TTC549 (cell line): ENCODE results near the gene STAM.
"Not testable (repeated sequence)": the region's sequence is repeated elsewhere in the genome, so short reads cannot be mapped to it uniquely, and the experiment has no call there.

Experiments
- FAIRE-seq: peaks from 2 replicates; lab custom pipeline; 2012; peaks lifted over from hg19 to GRCh38; lab: Jason Lieb, UNC

The STAM gene

DNA sequence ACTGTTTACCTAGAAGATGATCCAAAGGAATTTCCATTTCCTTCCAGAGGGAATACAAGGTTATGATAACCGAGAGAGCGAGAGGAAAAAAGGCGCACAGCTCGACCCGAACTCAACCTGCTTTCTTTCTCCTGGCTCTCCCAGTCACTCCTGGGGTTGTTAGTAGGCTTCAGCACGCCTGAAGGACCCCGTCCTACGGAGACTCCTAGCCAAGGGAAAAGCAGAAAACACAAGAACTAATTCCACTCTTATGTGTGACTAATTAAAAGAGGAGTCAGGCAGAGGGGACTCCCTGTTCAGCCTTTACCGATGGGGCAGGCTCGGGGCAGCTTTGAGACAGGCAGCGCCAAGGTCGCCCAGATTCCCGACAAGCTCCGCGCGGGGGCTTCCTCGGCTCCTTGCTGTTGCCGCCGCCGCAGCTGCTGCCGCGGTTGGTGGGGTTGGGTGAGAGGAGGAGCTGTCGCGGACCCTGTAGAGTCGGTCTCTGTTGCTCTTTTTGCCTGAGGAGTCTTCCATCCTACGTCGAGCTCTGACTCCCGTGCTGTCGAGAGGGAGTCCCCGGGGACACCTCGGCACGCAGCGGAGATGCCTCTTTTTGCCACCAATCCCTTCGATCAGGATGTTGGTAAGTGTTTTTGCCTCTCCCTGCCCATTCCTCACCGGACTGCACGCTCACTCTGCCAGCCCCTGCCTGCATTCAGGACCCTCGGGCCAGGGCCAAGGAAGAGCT is at the start of gene STAM:
Gene STAM (plus strand): TSS at position 397 of the 730 bp plus-strand sequence. CDS start 189 bp downstream, at position 586.
- no peak for FAIRE-seq

DNA sequence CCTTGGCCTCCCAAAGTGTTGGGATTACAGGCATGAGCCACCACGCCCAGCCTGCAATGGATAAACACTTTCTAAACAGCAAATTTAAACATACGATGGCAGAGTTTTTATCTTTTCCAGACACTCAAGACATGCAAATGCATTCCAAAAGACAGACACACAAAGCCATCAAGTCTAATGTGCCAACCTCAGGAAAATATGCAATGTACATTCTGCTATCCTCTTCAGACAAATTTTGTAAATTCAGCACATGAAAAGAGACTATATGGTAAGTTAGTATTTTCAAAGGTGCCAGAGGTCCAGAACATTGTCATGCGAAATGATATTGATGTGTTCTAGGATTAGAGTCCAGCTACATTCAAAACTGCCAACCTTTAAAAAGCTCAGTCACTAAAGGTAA is 46.6 kb upstream of the STAM start:
- FAIRE-seq: no peak

DNA sequence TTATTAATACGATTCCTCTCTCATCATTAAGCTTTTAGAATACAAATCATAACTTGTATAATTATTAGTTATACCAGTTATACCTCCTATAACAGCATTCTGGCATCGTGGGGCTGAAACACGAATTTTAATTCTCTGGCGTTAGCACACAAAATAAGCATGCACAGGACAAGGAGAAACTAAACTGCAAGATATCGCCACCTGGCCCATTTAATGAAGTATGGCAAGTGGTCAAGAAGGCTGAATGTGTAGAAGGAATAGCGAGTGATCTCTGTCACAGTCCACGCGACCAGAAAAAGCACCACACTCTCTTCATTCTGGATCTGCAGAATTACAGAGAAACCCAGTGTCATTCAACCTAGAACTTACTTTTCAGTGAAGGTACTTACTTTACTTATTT is 44.9 kb upstream of the STAM start:
- no peak for FAIRE-seq

DNA sequence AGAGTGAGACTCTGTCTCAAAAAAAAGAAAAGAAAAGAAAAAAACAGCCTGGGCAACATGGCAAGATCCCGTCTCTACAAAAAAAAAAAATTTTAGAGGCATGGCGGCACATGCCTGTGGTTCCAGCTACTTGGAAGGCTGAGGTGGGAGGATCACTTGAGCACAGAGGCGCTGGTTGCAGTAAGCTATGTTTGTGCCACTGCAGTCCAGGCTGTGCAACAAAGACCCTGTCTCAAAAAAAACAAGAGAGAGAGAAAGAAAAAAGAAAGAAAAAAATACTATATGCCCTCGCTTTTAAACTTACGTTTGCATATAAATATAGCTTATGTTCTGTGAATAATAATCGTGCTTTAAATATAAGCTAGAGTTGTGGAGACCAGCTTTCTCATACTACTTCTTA is 38.0 kb upstream of the STAM start:
- FAIRE-seq: no peak

DNA sequence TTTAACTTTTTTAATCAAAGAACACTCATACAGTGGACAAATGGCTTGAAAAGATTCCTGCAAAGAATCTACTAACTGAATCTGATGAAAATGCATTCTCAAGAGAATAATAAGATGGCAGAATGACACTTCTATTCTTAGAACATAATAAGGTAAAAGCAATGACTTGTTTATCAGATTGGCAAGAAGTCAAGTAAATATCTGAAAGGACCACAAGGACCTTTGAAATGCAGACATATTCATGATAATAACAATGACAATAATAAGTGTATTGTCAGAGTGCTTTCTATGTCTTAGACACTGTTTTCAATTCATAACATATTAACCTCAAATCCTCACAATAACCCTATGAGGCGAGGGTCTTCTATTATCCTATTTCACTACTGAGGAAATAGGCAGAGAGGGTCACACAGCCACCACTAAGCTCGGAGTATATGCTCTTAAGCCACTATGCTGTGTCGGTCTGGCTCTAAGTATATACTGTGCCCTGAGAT is 37.4 kb upstream of the STAM start:
- FAIRE-seq: no peak

DNA sequence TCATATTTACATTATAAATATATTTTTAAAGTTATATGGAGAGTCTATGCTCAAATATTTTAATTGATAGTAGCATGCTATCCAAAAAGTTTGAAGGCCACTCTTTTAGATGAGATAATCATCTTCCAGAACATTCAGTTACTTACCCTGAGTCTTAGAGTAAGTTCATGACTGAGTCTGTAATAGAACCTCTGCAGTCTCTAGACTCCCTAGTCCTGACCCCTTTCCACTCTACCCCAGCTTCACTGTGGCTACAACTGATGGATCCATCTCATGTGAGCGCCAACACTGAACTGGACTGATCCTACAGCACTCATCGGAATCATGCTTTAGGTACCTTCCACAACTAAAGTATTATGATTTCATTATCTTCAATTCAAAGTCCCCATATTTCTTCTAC is 36.9 kb upstream of the STAM start:
- no peak for FAIRE-seq

DNA sequence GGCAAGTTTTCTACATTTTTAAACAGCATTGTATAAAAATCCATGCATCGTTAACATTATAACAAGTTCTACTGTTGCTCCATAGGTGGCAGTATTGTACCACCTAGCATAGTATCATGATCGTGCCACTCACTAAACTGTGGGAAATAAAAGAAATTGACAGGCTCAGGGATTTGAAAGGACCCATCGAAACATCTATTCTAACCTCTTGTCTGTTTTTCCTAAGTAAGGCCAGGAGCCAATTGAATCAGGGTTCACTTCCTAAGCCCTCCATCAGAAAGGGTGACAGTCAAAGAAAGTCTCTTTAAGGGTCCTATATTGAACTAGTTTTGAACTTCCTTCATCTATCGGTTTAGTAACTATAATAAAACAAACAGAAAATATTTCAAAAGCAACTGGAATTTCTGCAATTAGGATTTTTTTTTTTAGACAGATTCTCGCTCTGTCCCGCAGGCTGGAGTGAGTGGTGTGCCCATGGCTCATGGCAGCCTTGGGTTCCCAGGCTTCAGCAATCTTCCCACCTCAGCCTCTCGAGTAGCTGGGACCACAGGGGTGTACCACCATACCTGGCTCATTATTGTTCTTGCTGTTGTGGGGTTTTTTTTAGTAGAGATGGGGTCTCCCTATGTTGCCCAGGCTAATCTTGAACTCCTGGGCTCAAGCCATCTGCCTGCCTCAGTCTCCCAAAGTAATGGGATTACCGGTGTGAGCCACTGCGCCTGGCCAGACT is 36.2 kb upstream of the STAM start:
- peak; percentile 90 for FAIRE-seq

DNA sequence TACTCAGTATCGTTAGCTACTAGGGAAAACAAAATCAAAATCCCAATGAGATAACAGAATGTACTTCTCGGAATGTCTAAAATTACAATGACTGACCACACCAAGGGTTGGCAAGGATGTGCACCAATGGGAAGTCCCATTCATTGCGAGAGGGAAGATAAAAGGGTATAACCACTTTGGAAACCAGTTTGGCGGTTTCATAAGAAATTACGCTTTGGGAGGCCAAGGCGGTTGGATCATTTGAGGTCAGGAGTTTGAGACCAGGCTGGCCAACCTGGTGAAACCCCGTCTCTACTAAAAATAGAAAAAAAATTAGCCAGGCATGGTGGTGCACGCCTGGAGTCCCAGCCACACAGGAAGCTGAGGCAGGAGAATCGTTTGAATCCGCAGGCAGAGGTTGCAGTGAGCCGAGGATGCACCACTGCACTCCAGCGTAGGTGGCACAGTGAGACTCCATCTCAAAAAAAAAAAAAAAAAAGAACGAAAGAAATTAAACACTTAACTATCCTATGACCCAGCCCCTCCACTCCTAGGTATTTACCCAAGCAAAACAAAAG is 34.4 kb upstream of the STAM start:
- no peak for FAIRE-seq

DNA sequence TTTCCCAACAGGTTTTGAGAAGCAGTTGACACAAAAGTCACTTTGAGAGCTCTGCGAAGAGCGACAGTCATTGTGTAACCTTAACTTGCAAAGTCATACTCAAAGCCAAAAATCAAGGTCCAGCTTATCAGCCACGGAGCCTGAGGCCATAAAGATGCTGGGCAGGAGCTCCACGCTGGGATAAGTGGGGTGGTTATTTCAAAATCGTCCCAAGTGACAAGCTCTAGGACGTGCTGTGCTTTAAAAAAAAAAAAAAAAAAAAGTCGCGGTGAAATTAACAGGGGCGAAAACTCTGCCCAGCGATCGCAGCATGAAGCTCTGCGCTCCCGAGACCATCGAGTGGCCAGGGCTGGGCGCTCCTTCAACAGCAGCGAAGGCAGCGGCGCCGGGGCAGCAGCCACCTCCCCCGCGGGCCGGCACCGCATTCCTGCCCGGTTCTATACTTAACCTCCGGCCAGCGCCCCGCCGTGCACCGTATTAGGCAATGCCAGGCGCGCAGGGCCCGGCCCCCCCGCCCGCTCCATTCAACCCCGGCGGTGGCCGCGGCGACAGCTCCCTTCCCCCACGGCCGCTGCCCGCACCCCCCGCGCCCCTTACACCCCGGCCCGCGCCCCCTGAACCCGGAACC is 27.4 kb upstream of the STAM start:
- FAIRE-seq: no peak

DNA sequence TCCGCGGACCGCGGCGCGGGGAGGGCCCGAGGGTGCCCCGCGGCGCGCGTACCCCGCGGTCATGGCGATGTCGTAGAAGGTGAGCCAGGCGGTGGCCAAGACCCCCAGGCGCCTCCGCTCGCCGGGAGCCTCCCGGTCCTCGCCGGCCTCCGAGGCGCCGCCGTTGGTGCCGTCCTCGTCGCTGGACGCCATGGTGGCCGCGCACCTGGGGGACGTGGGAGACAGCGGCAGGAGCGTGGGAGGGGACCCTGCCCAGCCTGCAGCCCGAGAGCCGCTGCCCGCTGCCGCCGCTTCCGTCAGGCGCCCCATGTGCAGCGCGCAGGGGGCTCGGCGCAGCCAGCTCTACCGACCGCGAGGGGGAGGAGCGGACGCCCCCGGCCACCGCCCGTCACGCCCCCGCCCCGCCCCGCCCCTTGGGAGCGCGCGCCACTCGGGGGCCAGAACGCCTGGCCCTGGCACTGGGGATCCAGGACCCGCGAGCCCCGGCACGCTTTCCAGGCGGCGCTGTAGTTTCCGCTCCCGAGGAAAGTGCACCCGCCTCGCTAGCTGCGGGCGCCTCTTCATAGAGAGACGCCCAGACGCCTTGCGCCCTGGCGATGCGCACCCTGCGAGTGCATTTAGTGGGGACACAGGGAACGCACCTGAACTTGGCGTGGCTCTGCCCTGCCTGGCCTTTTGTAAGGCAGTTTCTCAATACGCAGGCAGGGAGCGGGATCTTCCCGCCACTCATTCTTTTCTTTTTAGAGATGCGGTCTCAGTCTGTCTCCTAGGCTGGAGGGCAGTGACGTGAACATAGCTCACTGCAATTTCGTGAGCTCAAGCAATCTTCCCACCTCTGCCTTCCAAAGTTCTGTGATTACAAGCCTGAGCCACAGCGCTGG is 26.7 kb upstream of the STAM start, which contains the start of gene HACD1:
Gene HACD1 (minus strand): TSS at position 344 of the 881 bp plus-strand sequence. CDS start 35 bp downstream, at position 309.
- no peak for FAIRE-seq

DNA sequence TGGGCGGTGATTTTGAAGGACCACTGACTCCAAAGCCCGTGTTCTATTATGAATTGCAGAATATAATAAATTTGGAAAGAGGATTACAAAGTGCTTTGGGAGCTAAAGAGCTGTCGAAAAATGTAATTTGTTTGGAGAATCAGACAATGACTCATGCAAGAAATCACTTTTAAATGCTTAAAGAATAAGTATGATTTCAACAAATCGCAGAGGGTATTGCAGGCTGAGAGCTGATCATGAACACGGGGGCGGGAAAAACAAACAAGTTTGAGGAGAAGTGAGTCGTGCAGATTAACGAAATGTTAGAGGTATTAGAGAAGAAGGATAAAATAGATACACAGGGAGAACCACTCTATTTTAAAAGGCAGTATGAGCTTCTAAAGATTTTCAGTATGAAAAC is 21.9 kb upstream of the STAM start:
- no peak for FAIRE-seq

DNA sequence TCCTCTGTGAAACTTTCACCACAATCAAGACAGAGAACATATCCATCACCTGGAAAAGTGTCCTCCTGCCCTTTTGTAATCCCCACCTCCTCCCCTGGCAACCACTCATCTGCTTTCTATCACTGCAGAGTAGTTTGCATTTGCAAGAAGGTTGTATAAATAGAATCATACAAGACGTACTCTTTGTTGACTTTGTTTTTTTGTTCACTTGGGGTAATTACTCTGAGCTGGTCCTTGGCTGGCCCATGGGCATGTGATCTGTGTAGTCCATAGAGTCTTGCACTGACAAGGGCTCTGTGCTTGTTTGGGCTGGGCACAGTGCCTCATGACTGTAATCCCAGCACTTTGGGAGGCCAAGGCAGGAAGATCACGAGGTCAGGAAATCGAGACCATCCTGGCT is 19.0 kb upstream of the STAM start:
- FAIRE-seq: no peak

DNA sequence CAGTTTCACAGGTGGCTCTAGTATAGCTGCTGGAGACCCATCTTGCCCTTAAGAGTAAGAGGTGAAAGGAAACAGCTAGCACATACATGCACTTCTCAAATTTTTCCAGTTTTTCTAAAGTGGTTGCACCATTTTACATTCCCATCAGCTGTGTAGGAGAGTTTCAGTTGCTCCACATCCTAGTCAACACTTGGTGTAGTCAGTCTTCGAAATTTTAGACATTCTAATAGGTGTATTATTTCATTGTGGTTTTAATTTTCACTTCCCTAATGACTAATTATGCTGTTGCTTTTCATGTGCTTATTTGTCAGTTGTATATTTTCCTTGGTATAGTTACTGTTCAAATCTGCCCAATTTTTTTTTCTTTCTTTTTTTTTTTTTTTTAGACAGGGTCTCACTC is 17.3 kb upstream of the STAM start:
- FAIRE-seq: no peak

DNA sequence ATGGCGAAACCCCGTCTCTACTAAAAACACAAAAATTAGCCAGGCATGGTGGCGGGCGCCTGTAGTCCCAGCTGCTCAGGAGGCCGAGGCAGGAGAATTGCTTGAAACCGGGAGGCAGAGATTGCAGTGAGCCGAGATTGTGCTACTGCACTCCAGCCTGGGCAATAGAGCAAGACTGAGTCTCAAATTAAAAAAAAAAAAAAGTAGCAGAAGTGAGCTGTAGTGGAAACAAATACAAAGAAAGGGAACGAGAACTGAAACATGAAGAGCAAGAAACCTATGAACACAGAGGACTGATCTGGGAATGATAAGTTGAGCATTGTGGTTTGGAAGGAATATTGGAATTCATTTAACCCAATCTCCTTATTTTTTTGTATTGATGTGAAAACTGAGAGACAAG is 11.4 kb upstream of the STAM start:
- FAIRE-seq: not testable (repeated sequence)

DNA sequence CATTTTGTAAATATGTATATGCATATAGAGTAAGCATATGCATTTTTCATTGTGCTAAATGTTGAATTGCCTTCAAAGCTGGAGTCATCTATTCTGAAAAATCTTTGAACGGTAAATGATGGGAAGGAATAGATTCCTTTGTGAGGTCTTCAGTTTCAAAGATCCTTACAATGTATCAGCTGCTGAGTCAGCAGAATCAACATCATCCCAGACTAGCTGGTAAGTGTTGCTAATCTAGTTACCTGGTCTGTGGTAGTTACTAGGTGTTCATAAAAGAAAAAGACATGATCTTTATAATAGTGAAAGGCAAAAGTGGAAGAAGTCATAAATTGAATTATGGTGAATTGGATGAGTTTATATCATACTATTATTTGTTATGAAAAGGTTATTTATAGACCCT is 10.6 kb upstream of the STAM start:
- FAIRE-seq: no peak

DNA sequence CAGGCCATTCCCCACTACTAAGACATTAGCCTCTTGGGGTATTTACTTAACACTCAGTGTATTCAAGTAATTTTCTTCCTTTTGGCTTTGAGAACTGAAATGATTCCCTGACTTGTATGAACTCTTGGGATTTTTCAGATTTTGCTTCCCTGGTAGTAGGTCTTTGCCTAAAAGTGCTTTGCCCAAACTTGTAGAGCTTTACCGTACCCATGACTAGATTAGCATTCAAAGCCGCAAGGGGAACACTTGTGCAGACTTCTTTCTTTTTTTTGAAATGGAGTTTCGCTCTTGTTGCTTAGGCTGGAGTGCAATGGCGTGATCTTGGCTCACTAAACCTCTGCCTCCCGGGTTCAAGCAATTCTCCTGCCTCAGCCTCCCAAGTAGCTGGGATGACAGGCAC is 6.1 kb upstream of the STAM start:
- FAIRE-seq: no peak

DNA sequence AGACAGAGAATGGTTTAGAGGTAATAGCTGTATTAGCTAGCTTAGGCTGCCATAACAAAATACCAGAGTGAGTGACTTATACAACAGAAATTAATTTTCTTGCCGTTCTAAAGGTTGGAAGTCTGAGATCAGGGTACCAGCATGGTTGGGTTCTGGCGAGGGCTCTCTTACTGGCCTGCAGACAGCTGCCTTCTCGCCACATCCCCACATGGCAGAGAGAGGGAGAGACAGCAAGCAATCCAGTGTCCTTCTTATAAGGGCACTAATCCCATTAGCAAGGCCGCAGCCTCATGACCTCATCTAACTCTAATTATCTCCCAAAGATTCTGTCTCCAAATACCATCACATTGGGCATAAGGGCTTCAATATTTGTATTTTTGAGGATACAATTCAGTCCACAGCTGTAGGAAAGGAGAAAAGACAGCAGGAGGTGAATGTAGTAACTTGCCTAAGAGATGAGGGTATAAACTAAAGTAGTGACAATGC is 3.6 kb upstream of the STAM start:
- FAIRE-seq: no peak

DNA sequence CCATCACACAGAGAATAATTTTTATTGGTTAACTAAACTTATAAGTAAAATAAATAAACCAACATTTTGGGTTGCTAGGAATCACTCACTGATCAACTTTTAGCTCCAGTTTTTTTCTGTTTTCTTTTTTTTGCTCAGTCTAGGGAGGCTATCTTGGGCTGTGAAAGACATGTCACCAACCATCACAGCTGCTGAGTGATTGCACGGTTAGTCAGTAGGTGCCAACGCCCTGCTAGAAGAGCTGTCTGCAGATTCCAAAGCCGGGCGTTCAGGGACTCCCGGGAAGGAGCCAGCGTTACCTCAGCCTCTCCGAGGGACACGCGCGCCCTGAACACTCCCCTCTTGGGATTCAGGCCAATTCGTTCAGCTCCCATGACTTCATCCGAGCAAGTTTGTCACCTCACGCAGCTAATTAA is 604 bp upstream of the STAM start:
- no peak for FAIRE-seq

DNA sequence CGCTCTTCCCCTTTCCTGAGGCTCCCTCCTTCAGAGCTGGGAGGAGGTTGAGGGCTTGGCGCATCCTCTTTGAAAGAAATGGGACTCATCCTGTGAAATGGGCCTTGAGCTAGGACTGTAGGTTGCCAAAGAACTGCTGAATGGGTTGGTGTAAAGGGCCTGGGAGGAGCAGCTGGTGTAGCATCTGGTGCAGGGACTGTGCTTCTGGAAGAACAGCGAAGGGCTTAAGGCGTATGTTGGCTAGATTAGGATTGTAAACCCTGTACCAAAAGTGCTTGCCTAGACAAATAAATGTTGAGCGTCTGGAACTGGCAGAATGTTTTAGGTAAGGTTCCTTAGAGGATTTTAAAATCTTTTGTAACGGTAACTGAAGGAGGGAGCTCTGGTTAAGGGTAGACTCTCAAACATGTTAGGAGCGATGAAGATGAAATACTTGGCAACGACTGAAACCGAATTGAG is 563 bp downstream of the STAM start:
- no peak for FAIRE-seq

DNA sequence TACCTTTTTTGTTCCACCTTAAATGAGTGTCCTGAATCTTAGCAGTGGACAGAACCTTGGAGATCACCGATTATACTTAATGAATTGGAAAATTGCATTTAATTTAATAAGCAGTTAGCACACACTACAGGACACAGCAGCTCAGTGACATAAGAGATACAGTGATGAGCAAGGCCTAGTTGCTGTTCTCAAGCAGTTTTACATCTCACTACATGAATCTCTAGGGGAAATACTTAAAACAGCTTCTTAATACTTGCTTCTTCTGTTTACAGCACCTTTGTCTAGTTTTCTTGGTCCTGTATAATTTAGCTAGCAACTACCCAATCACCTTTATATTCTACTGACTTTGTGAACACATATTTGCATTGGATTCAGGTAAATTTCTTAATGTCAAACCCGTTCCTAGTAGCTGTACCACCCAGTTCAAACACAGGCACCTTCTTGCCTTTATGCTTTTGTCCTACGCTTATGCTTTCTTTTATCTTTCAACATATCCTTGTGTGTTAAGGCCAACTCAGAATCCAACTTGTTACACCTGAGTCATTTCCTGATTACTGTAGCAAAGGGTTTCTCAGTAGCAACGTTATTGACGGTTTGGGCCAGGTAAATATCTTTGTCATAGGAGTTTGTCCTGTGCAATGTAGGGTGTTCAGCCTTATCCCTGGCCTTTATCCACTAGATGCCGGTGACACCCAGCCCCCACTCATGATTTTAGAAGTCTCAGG is 1.8 kb downstream of the STAM start:
- no peak for FAIRE-seq

DNA sequence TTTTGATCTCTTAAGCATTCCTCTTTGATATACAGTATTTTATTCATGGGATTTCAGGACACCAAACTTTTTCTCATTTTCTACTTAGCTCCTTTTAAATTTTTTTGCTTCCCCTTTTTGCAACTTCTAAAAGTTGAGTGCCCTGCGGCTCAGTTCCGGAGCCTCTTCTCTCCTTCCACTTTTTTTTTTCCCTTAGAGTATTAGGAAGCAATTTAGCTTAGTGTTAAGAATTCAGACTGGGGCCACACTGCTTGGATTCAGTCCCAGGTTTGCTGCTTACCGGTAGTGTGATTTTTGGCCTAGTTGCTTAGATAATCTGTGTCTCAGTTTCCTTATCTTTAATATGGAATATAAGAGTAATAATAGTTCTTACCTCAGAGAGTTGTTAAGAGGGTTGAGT is 3.4 kb downstream of the STAM start:
- no peak for FAIRE-seq
